GM12878 (cell line): Measurements from ENCODE around the gene PDZD2. TPM values are rescaled to one million over a fixed set of nuclear protein-coding genes. Genes with fewer than 3 reads are reported as not detected.

ENCODE experiments used
- ATAC-seq: fragments of 200-7000 bp; cut with Tn5 transposase; 3 replicates; pipeline ENCODE4 v1.9.1; 2020; ENCODE audit warnings: mild to moderate bottlenecking, moderate library complexity
- BruUV-seq: library from RNA; stranded (reverse); fragments of 400-500 nt; replicated peaks from 2 replicates; lab custom pipeline; 2021; lab: Mats Ljungman, UMichigan
- CTCF ChIA-PET: fragments of 300-600 bp; sonication (Branson Sonifier 250); formaldehyde crosslinking; extraction: SDS; loops from one replicate; lab custom pipeline; 2021; ENCODE audit warnings: inconsistent platforms; lab: Yijun Ruan, JAX
- POLR2A ChIA-PET: fragments of 350-600 bp; formaldehyde crosslinking; extraction: SDS; loops from one replicate; lab custom pipeline; 2021; ENCODE audit warnings: inconsistent platforms; lab: Charles Lee
- RAD21 ChIA-PET: fragments of 300-600 bp; sonication (Branson Sonifier 250); formaldehyde crosslinking; loops from one replicate; lab custom pipeline; 2023; ENCODE audit warnings: antibody characterized with exemption; ENCODE audit not compliant: unreplicated experiment; lab: Charles Lee
- SMC1A ChIA-PET: fragments of 300-600 bp; sonication (Branson Sonifier 250); formaldehyde crosslinking; loops from one replicate; lab custom pipeline; 2023; ENCODE audit not compliant: unreplicated experiment, uncharacterized antibody; lab: Charles Lee
- DNase-seq: peaks from one replicate; pipeline ENCODE4 v3.0.0-alpha.2; 2011; ENCODE audit warnings: low read depth, low spot score
- FAIRE-seq: peaks from 3 replicates; lab custom pipeline; 2011; peaks lifted over from hg19 to GRCh38; lab: Jason Lieb, UNC
- H2AFZ ChIP-seq: 2 replicates; pipeline ENCODE4 v1.6.0; 2011; ENCODE audit warnings: low read depth, low read length, control low read depth; ENCODE audit not compliant: control insufficient read depth
- H3K27ac ChIP-seq: 2 replicates; pipeline ENCODE4 v1.5.1; 2011; ENCODE audit warnings: control low read depth; ENCODE audit not compliant: control insufficient read depth, insufficient read depth
- H3K27me3 ChIP-seq, 2 experiments: replicated peaks in 1 of 2; 2 replicates each; pipeline versions ENCODE4 v1.6.0 to v1.6.1; 2011; ENCODE audit warnings: low read length in 1 of 2; ENCODE audit not compliant: control insufficient read depth in 2 of 2, insufficient read depth in 2 of 2
- H3K36me3 ChIP-seq, 2 experiments: 2 replicates each; pipeline ENCODE4 v1.5.1; 2011; ENCODE audit warnings: low read length in 1 of 2; ENCODE audit not compliant: control insufficient read depth in 2 of 2, insufficient read depth in 2 of 2
- H3K4me1 ChIP-seq: 2 replicates; pipeline ENCODE4 v1.6.1; 2011; ENCODE audit warnings: mild to moderate bottlenecking, low read length, moderate library complexity, mixed read lengths; ENCODE audit not compliant: control insufficient read depth, insufficient read depth
- H3K4me2 ChIP-seq: 2 replicates; pipeline ENCODE4 v1.6.0; 2011; ENCODE audit warnings: control low read depth; ENCODE audit not compliant: control insufficient read depth, insufficient read depth
- H3K4me3 ChIP-seq: fragments of 200-600 bp; sonication (generic); 2 replicates; pipeline ENCODE4 v1.5.1; 2016
- H3K79me2 ChIP-seq: 2 replicates; pipeline ENCODE4 v1.6.0; 2011; ENCODE audit warnings: low read length; ENCODE audit not compliant: control insufficient read depth, insufficient read depth
- H3K9ac ChIP-seq: 2 replicates; pipeline ENCODE4 v1.8.0; 2011; ENCODE audit warnings: low read length, control low read depth, mixed read lengths; ENCODE audit not compliant: control insufficient read depth, insufficient read depth
- H3K9me3 ChIP-seq: replicated peaks from 3 replicates; pipeline ENCODE4 v1.5.1; 2011; ENCODE audit warnings: mild to moderate bottlenecking, low read length; ENCODE audit not compliant: control insufficient read depth, insufficient read depth
- H4K20me1 ChIP-seq: 2 replicates; pipeline ENCODE4 v1.6.0; 2011; ENCODE audit not compliant: control insufficient read depth, insufficient read depth
- ATF7 ChIP-seq: fragments of 450-650 bp; IDR thresholded peaks from 2 replicates; pipeline ENCODE4 v1.6.1; 2016; ENCODE audit warnings: low read depth, mild to moderate bottlenecking
- CUX1 ChIP-seq: IDR thresholded peaks from 2 replicates; pipeline ENCODE4 v1.6.1; 2012; ENCODE audit warnings: improper control_type of control experiment, low read depth, low read length; ENCODE audit not compliant: insufficient replicate concordance
- ESRRA ChIP-seq: IDR thresholded peaks from 2 replicates; pipeline ENCODE4 v1.6.1; 2012; ENCODE audit warnings: mild to moderate bottlenecking, low read length, improper control_type of control experiment
- ETV6 ChIP-seq, 2 experiments: fragments of 450-650 bp in 1 of 2; IDR thresholded peaks in 1 of 2; conservative IDR thresholded peaks in 1 of 2; 2 replicates each; pipeline ENCODE4 v1.6.1; 2014; ENCODE audit warnings: antibody characterized with exemption in 1 of 2, borderline replicate concordance in 1 of 2, low read depth in 1 of 2, mild to moderate bottlenecking in 1 of 2, moderate library complexity in 1 of 2
- HCFC1 ChIP-seq: fragments of 150-350 bp; IDR thresholded peaks from 2 replicates; pipeline ENCODE4 v1.6.1; 2014; ENCODE audit warnings: low read length
- NBN ChIP-seq: fragments of 450-650 bp; IDR thresholded peaks from 2 replicates; pipeline ENCODE4 v1.6.1; 2016
- POU2F2 ChIP-seq: IDR thresholded peaks from 3 replicates; pipeline ENCODE4 v1.6.1; 2011; ENCODE audit warnings: low read depth, mild to moderate bottlenecking, low read length, borderline replicate concordance
- RAD51 ChIP-seq: fragments of 450-650 bp; IDR thresholded peaks from 2 replicates; pipeline ENCODE4 v1.6.1; 2016; ENCODE audit warnings: moderate library complexity, mild to moderate bottlenecking, inconsistent platforms
- REST ChIP-seq: IDR thresholded peaks from 2 replicates; pipeline ENCODE4 v1.6.1; 2012; ENCODE audit warnings: mild to moderate bottlenecking, low read depth, low read length
- STAT1 ChIP-seq: fragments of 450-650 bp; conservative IDR thresholded peaks from 2 replicates; pipeline ENCODE4 v1.6.1; 2014; ENCODE audit warnings: antibody characterized with exemption, mild to moderate bottlenecking
- TARDBP ChIP-seq: IDR thresholded peaks from 2 replicates; pipeline ENCODE4 v1.6.1; 2016; ENCODE audit warnings: borderline replicate concordance
- WGBS: methylation state at CpG from one replicate; pipeline ENCODE4 v1.1.6; 2016; ENCODE audit warnings: low lambda C conversion rate; ENCODE audit not compliant: insufficient replicate concordance, insufficient coverage; ENCODE audit errors: missing lambda C conversion rate; 5-methylcytosine and 5-hydroxymethylcytosine counted together
- in situ Hi-C: fragments of 300-500 bp; cut with MboI; formaldehyde crosslinking; loops from 9 replicates; pipeline ENCODE4 v1.14.3; 2018; ENCODE audit warnings: mixed read lengths
- intact Hi-C: fragments of 100-400 bp; cut with micrococcal nuclease; formaldehyde crosslinking; loops from one replicate; pipeline ENCODE4 v1.14.2; 2022; ENCODE audit not compliant: unreplicated experiment
- polyA plus RNA-seq, 11 experiments: library from polyadenylated mRNA; depleted of rRNA in 4 of 11; unstranded in 6 of 11; stranded (reverse) in 5 of 11; fragments of >200 nt; fragmentation: Nextera tagmentation in 4 of 11; fragmentation: Illumina TruSeq in 1 of 11; extraction: Ambion mirVana in 4 of 11; extraction: Trizol in 1 of 11; gene quantifications; 1 replicate in 1 of 11; 2 replicates in 10 of 11; pipeline versions ENCODE4 v1.2.1 to v1.2.3, GENCODE V29; 2011 to 2016; ENCODE audit warnings: inconsistent platforms in 2 of 11, missing spikeins in 2 of 11, low read depth in 1 of 11
- total RNA-seq, 4 experiments: library from RNA; depleted of rRNA in 3 of 4; stranded (reverse); fragments of >200 nt in 3 of 4; fragmentation: Illumina TruSeq in 1 of 4; extraction: Trizol in 1 of 4; gene quantifications; 2 replicates each; pipeline versions ENCODE4 v1.2.1 to v1.2.3, GENCODE V29; 2013 to 2021
- TF ChIP-seq, protein P1 (sequence below): IDR thresholded peaks from 2 replicates; pipeline ENCODE4 v1.6.1; 2011; ENCODE audit warnings: low read depth, low read length, improper control_type of control experiment, borderline replicate concordance
- TF ChIP-seq, protein P2 (sequence below): fragments of 450-650 bp; IDR thresholded peaks from 2 replicates; pipeline ENCODE4 v1.6.1; 2014; ENCODE audit warnings: mild to moderate bottlenecking

The PDZD2 gene
- total and polyA plus RNA-seq, 10 of the 15 experiments (the other 5 are each of a cell fraction or from before 2014, with no cell fraction given), result 0.01 to 0.58 (median 0.29) TPM; not detected in 3

DNA sequence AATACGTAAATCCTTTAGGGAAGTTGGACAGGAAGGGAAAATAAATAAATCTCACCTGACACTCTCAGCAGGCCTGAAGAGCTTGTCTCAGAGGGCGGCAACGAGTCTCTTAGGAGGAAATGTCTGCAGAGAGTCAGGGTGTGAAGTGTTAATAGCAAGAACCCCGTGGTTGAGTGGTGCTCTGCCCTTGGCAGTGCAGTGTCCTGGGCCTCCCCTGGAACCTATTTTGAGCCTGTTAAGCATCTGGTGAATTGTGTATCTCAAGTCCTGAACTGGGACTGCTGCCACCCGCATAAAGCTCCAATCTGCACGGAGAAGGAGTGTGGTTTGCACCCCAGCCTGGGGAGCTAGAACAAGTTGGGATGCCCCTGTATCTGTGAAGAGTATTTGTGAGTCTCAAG, 323.4 kb downstream of the PDZD2 start:
- CTCF ChIA-PET, result no interaction called here
- RAD21 ChIA-PET, result no interaction called here
- no peak for ATAC-seq
- TF ChIP-seq TARDBP (no peak), ESRRA (no peak), POU2F2 (no peak), RAD51 (no peak), REST (no peak), STAT1 (no peak), HCFC1 (no peak), ETV6 (conservative IDR thresholded peaks at IDR 0.05 in 1 of 2, IDR thresholded peaks at IDR 0.05 in 1 of 2; ENCODE audit: borderline replicate concordance in 1 of 2, low read depth in 1 of 2) (no peak), ATF7 (no peak), CUX1 (no peak), NBN (no peak)
- TF ChIP-seq, protein P1, sequence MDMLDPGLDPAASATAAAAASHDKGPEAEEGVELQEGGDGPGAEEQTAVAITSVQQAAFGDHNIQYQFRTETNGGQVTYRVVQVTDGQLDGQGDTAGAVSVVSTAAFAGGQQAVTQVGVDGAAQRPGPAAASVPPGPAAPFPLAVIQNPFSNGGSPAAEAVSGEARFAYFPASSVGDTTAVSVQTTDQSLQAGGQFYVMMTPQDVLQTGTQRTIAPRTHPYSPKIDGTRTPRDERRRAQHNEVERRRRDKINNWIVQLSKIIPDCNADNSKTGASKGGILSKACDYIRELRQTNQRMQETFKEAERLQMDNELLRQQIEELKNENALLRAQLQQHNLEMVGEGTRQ, result no peak
- TF ChIP-seq, protein P2, sequence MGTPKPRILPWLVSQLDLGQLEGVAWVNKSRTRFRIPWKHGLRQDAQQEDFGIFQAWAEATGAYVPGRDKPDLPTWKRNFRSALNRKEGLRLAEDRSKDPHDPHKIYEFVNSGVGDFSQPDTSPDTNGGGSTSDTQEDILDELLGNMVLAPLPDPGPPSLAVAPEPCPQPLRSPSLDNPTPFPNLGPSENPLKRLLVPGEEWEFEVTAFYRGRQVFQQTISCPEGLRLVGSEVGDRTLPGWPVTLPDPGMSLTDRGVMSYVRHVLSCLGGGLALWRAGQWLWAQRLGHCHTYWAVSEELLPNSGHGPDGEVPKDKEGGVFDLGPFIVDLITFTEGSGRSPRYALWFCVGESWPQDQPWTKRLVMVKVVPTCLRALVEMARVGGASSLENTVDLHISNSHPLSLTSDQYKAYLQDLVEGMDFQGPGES, result no peak

More for the DNA sequence above, 323.4 kb downstream of the PDZD2 start:
- intact Hi-C loops, result no loop called here
- 28% methylated on average over 6 of the region's 6 CpGs for WGBS
- Histone ChIP-seq H4K20me1 (no peaks in the 10 kb centered on the region), H3K27me3 (no peaks in the 10 kb centered on the region), H3K9me3 (no peaks in the 10 kb centered on the region), H3K4me1 (no peaks in the 10 kb centered on the region), H3K27ac (no peak overlapping the region), H3K9ac (no peak overlapping the region), H3K4me2 (no peak overlapping the region), H3K79me2 (no peaks in the 10 kb centered on the region), H3K36me3 (no peaks in the 10 kb centered on the region), H2AFZ (no peak overlapping the region), H3K4me3 (no peak overlapping the region)
- FAIRE-seq (no peak), DNase-seq (no peak)
- in situ Hi-C loops, result no loop called here
- ChIA-PET SMC1A (no interaction called here), POLR2A (no interaction called here)
- BruUV-seq, result no TSS peak
